ENCODE measurements around the gene C4orf50.

GRCh38 chr4:6063684-6064083, 45.5 kb upstream of the C4orf50 start:
- TF ChIP-seq CTCF (IDR thresholded peaks at IDR 0.05) (no peak), POLR2A (IDR thresholded peaks at IDR 0.05) (no peak)

Data from heart left ventricle (tissue), 13 donors.